GM19395 (cell line): ENCODE measurements around the gene FUCA1.
"Not testable (repeated sequence)": the region's sequence is repeated elsewhere in the genome, so short reads cannot be mapped to it uniquely, and the experiment has no call there.

ENCODE experiments used
- ATAC-seq: cut with Tn5 transposase; IDR thresholded peaks from one replicate; pipeline ENCODE4 v1.9.1; 2021; ENCODE audit warnings: mild to moderate bottlenecking, moderate library complexity; ENCODE audit not compliant: unreplicated experiment

FUCA1 gene

DNA sequence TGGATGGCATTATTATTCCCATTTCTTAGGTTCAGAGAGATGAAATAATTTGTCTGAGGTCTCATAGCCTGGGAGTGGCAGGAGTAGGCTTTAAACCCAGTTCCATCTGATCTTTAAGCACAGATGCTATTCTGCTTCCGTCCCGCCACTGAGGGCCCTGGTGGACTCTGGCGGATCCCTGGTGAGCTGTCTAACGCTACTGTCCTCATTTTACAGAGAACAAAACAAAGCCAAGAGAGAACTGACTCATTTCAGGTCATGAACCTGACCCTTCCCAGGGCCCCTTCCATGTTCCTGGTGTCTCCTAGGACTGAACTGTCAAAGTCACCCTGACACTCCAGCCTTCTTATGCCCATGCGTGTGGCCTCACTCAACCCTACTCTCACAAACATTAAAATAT is 64.4 kb downstream of the FUCA1 start:
- ATAC-seq: no peak

DNA sequence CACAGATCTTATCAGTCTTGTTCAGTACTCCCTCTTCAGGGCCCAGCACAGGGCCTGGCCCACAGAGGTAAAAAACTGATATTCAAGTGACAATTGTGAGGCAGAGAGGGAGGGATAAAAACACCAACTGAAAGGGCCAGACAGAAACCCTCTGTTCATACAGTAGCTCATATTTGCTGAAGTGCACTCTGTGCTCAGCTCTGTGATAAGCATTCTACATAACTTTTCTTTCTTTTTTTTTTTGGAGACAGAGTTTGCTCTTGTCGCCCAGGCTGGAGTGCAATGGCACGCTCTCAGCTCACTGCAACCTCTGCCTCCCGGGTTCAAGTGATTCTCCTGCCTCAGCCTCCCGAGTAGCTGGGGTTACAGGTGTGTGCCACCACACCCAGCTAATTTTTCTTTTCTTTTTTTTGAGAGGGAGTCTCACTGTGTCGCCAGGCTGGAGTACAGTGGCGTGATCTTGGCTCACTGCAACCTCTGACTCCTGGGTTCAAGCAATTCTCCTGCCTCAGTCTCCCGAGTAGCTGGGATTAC is 65.2 kb downstream of the FUCA1 start:
- not testable (repeated sequence) for ATAC-seq

DNA sequence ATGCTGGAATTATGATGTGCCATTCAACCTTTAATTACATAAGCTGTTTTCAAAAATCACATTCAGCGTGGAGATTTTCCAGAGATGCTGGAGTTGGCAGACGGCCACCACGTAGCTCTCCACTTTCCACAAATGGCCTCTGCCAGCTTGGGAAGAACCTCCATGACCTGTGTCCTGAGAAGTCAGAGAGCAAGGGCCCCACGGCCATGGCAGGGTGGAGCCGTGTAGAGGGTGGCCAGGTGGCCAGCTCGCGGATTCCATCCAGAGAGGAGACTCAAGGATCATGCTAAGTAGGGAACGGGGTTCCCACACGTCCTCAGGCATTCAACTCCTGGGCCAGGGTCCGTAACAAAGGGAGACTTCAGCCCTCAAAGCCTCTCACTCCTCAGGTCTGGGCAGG is 66.2 kb downstream of the FUCA1 start:
- ATAC-seq: no peak

DNA sequence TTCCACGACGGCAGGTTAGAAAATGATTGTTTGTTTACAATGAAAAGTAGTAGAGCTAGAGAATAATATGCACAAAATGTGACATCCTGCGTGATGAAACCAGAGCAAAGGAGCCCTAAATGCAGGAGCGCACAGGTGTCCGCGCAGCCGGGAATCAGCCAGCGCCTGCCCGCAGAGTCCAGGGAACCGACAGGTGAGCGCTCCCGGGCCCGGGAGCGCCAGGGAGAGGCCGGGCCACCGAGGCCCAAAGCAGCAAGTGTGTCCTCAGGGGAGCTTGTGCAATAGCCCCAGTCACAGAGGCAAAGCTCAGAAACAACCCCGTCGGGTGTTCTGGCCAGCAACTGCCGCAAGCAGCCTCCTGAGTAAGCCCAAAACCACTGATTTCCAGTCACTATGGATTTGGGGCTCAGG is 66.7 kb downstream of the FUCA1 start:
- no peak for ATAC-seq

DNA sequence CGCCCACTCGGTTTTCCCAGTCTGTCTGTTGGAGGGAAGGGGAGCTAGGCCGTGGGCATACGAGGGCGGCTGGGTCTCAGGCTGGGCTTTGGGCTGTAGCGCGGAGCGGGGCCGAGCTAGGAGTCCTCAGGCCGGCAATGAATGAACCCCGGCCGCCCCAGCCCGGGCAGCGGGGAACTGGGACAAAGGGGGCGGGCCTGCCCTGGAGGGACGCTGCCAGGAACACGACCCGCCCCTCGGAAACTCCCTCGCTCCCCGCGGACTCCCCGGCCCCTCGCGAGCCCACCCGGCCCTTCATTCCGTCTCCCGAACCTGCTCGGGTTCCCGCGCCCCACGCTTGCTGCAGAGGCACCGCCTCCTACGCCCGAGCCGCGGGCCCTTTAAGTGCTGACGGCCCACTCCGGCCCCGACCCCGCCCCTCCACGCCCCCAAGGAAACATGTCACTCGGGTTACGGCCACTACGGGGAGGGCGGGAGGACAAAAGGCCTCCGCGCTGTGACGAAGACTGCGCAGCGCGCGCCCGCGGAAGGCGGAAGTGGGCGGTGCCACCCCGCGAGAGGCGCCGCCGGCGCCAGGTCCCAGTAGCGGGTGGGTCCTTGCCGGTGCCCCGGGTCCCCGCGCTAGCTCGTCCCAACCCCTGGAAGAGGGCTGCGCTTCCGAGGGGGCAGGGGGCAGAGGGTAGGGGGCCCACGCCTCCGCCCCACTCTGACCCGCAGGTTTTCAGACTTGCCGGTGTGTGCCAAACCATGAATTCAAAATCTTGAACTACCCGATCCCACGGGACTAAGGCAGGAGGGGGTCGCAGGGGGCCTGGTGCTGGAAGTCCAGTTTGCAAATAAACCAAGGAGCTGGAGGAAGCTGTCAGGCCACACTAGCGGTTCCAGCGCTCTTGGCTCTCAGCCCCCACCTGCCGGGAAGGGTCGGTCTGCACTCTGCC is 67.4 kb downstream of the FUCA1 start, which contains the start of gene GALE:
TSS of gene GALE (minus strand) at position 355 of the 938 bp plus-strand sequence. CDS start 1,747 bp downstream, outside the sequence.
- ATAC-seq: peak; percentile 71

DNA sequence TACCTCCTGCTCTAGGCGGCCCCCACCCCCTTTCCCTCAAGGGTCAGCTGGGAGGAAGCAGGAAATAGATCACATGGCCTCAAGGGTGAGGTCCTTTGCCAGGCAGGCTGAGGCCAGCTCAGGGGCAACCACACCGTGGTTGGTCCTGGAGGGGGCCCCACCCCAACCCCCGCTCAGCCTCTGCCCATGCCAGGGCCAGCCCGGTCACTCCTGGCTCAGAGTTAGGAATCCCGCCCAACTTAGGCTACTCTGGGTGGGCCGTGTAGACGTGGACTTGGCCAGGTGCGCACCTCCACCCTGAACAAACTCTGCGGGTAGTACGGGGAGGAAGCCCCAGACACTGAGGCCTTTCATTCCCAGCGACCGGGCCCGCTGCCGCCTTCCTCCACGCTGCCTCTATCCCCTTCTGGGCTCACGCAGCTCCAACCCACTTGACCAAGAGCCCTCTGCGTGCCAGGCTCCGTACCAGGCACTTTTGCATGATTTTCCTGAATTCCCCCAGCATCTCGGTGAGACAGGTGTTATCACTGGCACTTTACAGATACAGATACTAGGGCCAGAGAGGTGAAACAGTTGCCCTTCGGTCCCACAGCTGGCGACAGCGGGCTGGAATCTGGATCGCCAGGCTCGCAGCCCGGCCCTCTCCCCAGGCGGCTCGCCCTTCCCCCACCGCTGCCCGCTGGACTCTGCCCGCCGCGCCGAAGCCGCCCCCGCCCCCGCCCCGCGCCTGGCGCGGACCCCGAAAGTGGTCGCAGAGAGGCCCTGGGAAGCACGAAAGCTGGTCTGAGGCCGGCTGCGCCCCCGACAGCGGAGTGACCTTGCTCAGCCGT is 68.3 kb downstream of the FUCA1 start:
- ATAC-seq: peak; percentile 5

DNA sequence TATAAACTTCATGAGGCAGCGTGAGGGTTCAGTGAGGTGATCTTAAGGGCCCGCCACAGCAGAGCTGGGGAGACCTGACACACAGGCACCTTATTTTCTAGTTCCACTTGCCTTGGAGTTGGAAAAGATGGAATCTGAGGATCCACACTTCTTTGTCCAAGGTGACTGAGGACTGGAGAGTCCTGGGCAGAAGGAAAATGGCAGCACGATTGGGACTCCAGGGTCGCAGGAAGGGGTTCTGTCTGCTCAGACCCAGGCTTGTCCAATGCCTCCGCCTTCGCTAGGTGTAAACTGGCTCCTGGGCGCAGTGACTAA is 68.9 kb downstream of the FUCA1 start:
- no peak for ATAC-seq

DNA sequence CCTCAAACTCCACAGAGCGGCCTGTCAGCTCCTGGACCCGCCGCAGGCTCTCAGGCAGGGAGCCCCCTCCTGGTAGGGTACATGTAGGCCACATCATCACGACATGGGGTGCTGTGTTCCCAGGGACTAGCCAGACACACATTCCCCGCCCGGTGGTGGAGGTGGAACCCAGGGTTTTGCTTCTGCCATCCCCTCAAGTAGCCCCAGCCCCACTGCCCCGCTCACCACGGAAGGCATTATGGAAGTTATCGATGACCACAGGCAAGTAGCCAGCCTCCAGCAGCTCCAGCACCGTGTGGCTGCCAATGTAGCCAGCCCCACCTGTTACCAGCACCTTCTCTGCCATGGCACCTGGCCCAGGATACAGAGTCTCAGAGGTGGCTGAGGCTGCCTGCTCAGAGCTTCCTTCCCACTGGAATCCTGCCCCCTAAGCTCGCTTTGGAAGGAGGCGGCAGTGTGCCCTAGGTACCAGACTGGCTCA is 69.4 kb downstream of the FUCA1 start:
- ATAC-seq: no peak

DNA sequence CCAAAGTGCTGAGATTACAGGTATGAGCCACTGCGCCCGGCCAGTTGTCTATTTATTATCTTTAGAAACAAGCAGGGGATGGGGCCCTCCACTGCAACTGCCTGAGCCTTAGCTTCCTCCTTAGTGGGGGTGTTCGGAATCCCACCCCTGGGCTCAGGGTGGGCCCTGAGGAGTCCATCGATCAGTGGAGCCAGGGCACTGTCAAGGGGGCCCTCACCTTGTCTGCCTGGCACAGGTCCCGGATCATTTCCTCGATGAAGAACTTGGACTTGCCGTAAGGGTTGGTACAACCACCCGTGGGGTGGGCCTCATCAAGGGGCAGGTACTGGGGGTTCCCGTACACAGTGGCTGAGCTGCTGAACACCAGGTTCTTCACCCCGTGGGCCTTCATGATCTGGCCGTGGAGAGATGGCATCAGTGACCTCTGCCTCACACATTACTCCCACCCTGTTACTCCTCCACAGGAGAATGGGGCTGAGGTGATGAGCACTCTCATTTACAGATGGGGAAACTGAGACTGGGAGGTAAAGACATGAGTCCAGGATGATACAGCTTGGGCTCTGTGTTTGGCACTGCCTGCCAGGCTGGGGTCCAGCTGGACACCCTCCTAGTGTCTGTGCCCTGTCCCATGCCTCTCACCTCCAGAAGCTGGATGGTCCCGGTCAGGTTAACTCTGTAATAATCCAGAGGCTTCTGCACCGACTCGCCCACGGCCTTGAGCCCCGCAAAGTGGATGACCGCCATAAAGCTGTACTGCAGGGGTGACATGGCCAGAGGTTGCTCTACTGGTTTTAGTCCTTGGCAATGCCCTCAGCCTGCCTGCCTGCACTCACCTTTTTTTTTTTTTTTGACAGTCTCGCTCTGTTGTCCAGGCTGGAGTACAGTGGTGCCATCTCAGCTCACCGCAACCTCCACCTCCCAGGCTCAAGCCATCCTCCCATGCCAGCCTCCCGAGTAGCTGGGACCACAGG is 70.3 kb downstream of the FUCA1 start:
- ATAC-seq: no peak

DNA sequence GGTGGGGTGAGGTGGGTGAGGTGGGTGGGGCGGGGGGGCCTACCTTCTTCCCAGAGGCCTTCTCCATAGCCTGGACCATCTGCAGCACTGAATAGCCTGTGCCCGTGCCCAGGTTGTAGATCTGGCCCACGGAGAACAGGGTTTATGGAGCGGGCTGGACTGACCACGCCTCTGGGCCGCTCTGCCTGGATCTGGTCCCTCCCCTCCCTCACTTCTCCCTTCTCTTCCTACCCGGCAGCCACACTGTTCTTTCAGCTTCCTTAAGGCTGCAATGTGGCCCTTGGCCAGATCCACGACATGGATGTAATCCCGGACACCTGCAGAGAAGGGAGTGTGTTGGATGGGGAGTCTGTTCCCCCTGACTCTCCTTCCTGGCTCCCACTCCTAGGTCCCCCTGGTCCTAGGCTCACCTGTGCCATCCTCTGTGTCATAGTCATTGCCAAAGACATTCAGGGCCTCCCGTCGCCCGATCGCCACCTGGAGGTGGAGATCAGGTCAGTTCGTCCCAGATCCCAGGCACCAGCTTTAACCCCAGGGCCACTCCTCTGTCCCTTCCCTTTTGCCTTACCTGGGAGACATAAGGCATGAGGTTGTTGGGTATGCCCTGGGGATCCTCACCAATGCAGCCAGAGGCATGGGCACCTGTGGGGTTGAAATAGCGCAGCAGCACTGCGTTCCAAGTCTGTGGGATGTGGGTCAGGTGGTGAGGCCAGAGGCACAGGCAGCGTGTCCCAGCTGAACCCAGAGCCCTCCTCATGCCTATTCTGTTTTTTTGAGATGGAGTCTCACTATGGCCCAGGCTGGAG is 71.4 kb downstream of the FUCA1 start:
- no peak for ATAC-seq

DNA sequence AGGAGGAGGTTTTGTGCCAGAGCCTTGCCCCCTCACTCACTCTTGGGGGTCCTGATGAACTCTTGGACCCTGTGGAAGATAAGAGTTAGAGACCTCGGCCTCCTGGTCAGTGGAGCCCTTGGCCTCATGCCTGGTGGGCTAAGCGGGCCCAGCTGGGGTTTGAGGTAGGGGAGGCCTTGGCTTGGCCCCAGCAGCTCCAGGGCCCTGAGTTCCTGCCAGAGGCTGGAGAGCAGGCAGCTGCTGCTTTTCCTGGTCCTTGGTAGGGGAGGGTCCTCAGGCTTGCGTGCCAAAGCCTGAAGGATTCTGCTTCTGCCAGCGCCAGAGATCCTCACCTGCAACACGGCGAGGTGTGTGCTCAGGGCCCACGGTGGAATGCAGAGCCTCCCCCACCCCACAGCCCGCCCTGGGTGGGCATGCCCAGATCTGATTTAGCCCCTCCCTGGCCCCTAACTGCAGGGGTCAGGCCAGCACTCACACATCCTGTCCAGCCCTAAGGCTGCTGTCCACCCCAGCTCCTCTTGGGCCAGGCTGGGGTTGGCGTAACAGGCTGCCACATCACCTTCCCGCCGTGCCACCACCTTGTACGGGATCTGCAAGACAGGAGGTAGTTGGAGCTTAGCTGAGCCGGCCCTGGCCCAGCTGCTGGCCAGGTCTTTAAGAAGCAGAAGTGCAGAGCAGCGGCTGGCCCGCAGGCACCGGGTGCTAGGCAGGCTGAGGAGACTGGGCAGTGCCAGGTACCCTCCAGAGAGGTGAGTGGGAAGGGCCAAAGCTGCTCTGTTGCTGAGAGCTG is 72.2 kb downstream of the FUCA1 start:
- no peak for ATAC-seq
